T-helper 17 cell (primary cell): ENCODE measurements around the gene NUPR2. TPM values are rescaled to one million over a fixed set of nuclear protein-coding genes. Genes with fewer than 3 reads are reported as not detected.
"Not testable (repeated sequence)": the region's sequence is repeated elsewhere in the genome, so short reads cannot be mapped to it uniquely, and the experiment has no call there.

ENCODE experiments used
- ATAC-seq: fragments of 150-1000 bp; cut with Tn5 transposase; 2 replicates; pipeline ENCODE4 v1.10.0; 2021; ENCODE audit warnings: mild to moderate bottlenecking, moderate library complexity
- DNase-seq, 3 donors: peaks; one replicate each; pipeline versions ENCODE4 v3.0.0 to v3.0.0-alpha.2; 2020 to 2021
- H3K9me3 ChIP-seq: one replicate; pipeline ENCODE4 v1.7.0; 2013; ENCODE audit warnings: low read length, mild to moderate bottlenecking; ENCODE audit not compliant: control insufficient read depth, poor library complexity, severe bottlenecking
- H3K27ac Mint-ChIP-seq: one replicate; pipeline ENCODE4 v1.8.0; 2022; ENCODE audit warnings: mild to moderate bottlenecking, moderate library complexity, mixed read lengths
- H3K27me3 Mint-ChIP-seq: one replicate; pipeline ENCODE4 v1.8.0; 2022; ENCODE audit warnings: mixed read lengths
- H3K36me3 Mint-ChIP-seq: one replicate; pipeline ENCODE4 v1.8.0; 2022; ENCODE audit warnings: low read depth, mixed read lengths
- H3K4me1 Mint-ChIP-seq: one replicate; pipeline ENCODE4 v1.8.0; 2022; ENCODE audit warnings: mild to moderate bottlenecking, mixed read lengths
- H3K4me3 Mint-ChIP-seq: one replicate; pipeline ENCODE4 v1.8.0; 2022; ENCODE audit warnings: mild to moderate bottlenecking, moderate library complexity, mixed read lengths
- total RNA-seq, 4 donors: library from RNA in 2 of 4; stranded (reverse) in 2 of 4; gene quantifications; one replicate each; pipeline ENCODE4 v1.2.3 and lab custom pipeline; 2022 to 2026

Gene NUPR2
- total RNA-seq, 2 donors from 2014 or later, result not detected

GRCh38 chr7:56079450-56080185, 36.6 kb downstream of the NUPR2 start:
- no peaks in the 10 kb centered on the region for H3K36me3 Mint-ChIP-seq
- peak overlapping the region; percentile 60 for H3K27ac Mint-ChIP-seq
- no peaks in the 10 kb centered on the region for H3K4me1 Mint-ChIP-seq
- DNase-seq (no peak), ATAC-seq (no peak)
- H3K27me3 Mint-ChIP-seq, result no peaks in the 10 kb centered on the region
- H3K9me3 ChIP-seq, result no peaks in the 10 kb centered on the region
- peak overlapping the region; percentile 66 for H3K4me3 Mint-ChIP-seq

GRCh38 chr7:56078196-56078595, 38.0 kb downstream of the NUPR2 start:
- DNase-seq, result no peak
- Mint-ChIP-seq H3K36me3 (no peaks in the 10 kb centered on the region), H3K27ac (peak overlapping the region; percentile 60), H3K27me3 (no peaks in the 10 kb centered on the region), H3K4me1 (peaks cover 5% of the 10 kb centered on the region), H3K4me3 (no peak overlapping the region)
- no peaks in the 10 kb centered on the region for H3K9me3 ChIP-seq
- ATAC-seq, result no peak

GRCh38 chr7:56077681-56078080, 38.5 kb downstream of the NUPR2 start:
- H3K4me1 Mint-ChIP-seq, result peaks cover 7% of the 10 kb centered on the region
- H3K36me3 Mint-ChIP-seq, result peaks cover 2% of the 10 kb centered on the region
- DNase-seq, result no peak
- ATAC-seq, result no peak
- peak overlapping the region; percentile 24 for H3K27ac Mint-ChIP-seq
- no peak overlapping the region for H3K4me3 Mint-ChIP-seq
- H3K27me3 Mint-ChIP-seq, result no peaks in the 10 kb centered on the region
- no peaks in the 10 kb centered on the region for H3K9me3 ChIP-seq

- peaks cover 7% of the 10 kb centered on the region for H3K4me1 Mint-ChIP-seq
- peak; percentile 86 for ATAC-seq
These were observed 41.8 kb downstream of the NUPR2 start for GRCh38 chr7:56074371-56074791.

GRCh38 chr7:56066376-56066775, 49.8 kb downstream of the NUPR2 start:
- H3K4me3 Mint-ChIP-seq, H3K9me3 ChIP-seq, ATAC-seq, H3K27me3 Mint-ChIP-seq, DNase-seq: not testable (repeated sequence)
- Mint-ChIP-seq H3K27ac (peak overlapping the region; percentile 11), H3K4me1 (peaks cover 26% of the 10 kb centered on the region), H3K36me3 (peaks cover 15% of the 10 kb centered on the region)

More at GRCh38 chr7:56074371-56074791, 41.8 kb downstream of the NUPR2 start:
- no peaks in the 10 kb centered on the region for H3K9me3 ChIP-seq
- Mint-ChIP-seq H3K27ac (peak overlapping the region; percentile 87), H3K4me3 (peak overlapping the region; percentile 36), H3K27me3 (no peaks in the 10 kb centered on the region), H3K36me3 (peaks cover 4% of the 10 kb centered on the region)
- DNase-seq, result peak; percentile 33 to 60 (median 44)

Other genes with a start within 250 kb of the NUPR2 start
- gene ZNF713, start 229.0 kb downstream of the NUPR2 start, total RNA-seq, result 1 to 10 TPM; 2.4 to 4.3 TPM
- 1 to 10 TPM; 6.8 to 9.5 TPM for gene MRPS17, start 164.5 kb downstream of the NUPR2 start, total RNA-seq
- 10 to 100 TPM; 32.7 to 42.5 TPM for gene NIPSNAP2, start 151.8 kb downstream of the NUPR2 start, total RNA-seq
- gene PSPH, start 65.0 kb downstream of the NUPR2 start, total RNA-seq, result 1 to 10 TPM; 1.4 to 2.4 TPM
- 10 to 100 TPM; 43.4 to 58.4 TPM for gene CCT6A, start 64.7 kb downstream of the NUPR2 start, total RNA-seq
- 100 to 1,000 TPM; 112 to 113 TPM for gene SUMF2, start 52.1 kb downstream of the NUPR2 start, total RNA-seq
- 10 to 100 TPM in 1 of 2 donors, 1 to 10 TPM in 1; 6.2 to 10.1 TPM for gene PHKG1, start 23.5 kb downstream of the NUPR2 start, total RNA-seq
- 100 to 1,000 TPM; 205 to 216 TPM for gene CHCHD2, start 9.9 kb downstream of the NUPR2 start, total RNA-seq